KG1 (cell line): ENCODE data around the gene FGD2.
"Not testable (repeated sequence)": the region's sequence is repeated elsewhere in the genome, so short reads cannot be mapped to it uniquely, and the experiment has no call there.

ENCODE experiments used
- DNase-seq: peaks from one replicate; lab custom pipeline; 2025; lab: John Stamatoyannopoulos, UW

FGD2 gene

DNA sequence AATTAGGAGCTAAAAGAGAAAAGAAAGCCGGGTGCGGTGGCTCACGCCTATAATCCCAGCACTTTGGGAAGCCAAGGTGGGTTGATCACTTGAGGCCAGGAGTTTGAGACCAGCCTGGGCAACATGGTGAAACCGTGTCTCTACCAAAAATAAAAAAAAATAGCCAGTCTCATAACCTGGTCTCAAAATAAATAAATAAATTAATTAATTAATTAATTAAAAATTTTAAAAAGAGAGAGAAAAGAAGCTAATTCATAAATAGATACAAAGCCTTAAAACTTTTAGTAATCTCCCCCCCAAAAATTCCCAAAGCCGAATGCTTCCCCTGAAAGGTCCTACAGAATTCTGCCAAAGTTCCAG is 53.5 kb downstream of the FGD2 start:
- DNase-seq, result not testable (repeated sequence)

DNA sequence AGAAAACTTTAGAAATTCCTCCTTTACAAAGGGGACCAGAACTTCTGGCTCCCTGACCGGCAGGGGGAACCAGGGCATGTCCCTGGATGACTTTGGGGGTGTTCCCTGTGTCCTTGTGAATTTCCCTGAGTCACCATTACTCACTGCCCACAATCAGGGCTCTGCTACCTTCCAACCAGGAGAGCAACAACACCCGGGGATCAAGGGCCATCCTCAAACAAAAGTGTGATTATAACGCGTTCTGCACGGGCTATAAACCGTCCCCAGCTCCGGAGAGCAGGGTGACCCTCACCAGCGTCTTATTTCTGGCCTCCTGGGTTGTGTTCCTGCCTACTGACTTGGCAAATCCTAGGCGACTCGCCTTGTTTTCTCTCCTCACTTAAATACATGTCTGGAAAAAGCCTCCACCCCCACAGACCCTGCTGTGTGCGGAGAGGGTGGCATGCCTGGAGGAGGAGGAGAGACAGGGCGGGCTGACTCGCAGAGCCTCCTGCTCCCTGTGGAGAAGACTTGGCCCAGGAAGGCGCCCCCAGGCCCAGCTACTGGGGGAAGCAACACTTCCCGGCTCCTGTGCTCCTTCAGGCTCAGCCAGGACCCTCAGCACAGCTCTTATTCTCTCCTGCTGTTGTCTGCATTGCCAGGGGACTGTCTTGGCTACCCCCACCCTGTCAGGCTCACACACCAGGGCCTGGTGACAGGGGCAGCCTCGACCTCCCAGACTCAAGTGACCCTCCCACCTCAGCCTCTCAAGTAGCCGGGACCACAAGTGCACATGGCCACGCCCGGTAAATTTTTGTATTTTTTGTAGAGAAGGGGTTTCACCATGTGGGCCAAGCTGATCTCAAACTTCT is 54.1 kb downstream of the FGD2 start:
- no peak for DNase-seq

DNA sequence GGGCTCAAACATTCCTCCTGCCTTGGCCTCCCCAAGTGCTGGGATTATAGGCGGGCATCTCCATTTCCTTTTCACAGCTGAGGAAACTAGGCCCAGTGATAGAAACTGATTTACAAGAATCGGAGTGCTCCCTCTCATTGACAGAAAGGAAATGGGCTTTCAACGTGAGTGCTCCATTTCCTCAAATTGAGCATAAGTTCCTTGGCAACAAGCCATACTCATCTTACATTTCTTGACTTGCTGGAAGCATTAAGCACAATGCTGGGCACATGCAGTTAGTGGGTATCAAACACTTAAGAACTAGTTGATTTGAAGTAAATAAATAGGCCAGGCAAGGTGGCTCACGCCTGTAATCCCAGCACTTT is 54.7 kb downstream of the FGD2 start:
- DNase-seq, result no peak

DNA sequence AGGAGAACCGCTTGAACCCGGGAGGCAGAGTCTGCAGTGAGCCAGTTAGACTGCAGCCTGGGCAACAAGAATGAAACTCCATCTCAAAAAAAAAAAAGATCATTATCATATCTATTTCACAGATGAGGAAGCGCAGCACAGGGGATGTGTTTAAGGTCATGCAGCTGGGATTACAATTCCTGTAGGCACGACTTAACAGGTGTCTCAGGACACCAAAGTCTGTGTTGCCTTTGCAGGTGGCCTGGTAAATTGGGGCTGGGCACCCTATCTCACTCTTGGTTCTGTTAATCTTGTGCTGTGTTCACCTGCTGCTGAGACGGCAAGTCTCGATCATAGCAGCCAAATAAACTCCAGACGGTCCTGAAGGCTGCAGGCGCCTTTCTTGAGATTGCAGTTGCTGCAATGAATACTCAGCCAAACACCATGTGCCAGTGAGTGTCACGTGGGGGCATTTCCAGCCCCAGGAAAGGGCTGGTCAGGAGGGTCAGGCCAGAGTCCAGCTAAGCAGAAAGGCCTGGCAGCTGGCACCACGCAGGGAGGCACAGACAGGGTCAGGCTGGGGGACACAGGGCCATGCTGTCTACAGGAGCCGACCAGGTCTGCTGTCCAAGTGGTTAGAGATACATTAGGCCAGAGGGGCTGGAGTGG is 55.8 kb downstream of the FGD2 start:
- no peak for DNase-seq

DNA sequence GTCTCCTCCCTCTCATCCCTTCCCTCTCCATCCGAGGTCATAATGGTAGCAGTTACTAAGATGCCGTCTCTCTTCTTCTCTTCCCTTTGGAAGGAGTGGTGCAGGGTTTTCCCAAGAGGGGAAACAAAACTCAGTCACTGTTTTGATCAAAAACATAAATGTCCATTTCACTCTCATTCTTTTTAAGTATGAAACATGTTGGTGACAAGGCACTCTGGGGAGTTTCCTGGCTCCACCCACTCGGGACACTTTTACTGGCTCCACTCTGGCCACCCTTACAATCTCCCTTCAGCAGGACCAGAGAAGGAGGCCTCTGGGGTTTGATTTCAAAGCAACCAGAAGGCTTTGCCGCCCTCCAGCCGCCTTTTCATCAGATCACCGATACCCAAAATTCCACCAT is 57.0 kb downstream of the FGD2 start:
- DNase-seq, result no peak

GRCh38 chr6:37068356-37069270 is 63.2 kb downstream of the FGD2 start:
- no peak for DNase-seq

GRCh38 chr6:37069639-37070038 is 64.2 kb downstream of the FGD2 start:
- DNase-seq, result no peak

GRCh38 chr6:37072526-37072925 is 67.1 kb downstream of the FGD2 start:
- DNase-seq, result no peak

- no peak for DNase-seq
Measured at GRCh38 chr6:37074053-37074827, 68.8 kb downstream of the FGD2 start.

DNA sequence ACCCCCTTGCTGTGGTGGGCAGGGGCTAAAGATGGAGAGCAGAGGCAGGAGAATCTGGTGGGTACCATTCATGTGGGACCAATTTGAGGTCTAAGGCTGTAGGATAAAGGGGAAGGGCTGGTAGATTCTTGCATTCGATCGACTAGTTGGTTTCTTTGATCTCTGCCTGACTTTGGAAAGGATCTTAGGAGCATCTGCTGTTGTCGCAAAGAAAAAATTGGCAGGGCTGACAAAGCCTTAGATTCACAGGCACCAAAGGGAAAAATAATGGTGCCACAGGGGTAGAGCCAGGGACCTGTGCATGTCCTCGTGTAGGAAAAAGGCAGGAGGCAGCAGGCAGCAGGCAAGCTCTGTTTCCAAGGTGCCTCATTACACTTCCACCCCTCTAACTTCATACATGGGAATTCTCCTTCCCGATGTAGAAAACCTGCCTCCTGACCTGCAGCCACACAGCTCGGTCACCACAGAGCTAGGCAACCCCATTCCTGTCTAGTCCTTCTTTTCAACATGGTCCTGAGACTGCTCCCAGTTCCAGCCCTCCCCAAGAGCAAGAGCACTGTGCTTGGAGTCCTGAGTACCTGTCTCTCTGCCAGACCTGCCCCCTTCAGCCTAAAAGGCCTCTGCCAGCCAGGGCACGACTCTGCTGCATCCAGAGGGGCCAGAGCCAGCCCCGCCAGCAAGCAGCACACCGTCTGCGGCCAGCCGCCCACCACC is 71.9 kb downstream of the FGD2 start:
- no peak for DNase-seq

DNA sequence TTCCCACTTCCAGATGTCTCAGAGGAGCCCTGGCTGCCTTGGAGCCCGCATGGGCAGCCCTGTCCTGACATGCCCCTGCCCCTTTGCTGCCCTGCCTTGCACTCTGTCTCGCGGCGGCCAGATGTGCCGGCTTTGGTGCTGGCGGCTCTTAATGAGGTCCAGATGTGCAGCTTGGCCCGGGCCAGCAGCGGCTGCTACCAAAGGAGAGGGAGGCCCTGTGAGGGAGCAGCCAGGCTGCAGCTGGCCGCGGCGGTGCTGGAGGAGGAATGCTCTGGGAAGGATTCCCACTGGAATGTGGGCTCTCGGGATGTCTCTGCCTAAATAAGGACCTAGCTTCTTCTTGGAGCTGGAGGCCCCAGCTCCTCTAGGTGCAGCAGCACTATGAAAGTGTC is 72.4 kb downstream of the FGD2 start:
- DNase-seq, result no peak
